ENCODE data around the gene ADIPOR2.

ADIPOR2 gene

DNA sequence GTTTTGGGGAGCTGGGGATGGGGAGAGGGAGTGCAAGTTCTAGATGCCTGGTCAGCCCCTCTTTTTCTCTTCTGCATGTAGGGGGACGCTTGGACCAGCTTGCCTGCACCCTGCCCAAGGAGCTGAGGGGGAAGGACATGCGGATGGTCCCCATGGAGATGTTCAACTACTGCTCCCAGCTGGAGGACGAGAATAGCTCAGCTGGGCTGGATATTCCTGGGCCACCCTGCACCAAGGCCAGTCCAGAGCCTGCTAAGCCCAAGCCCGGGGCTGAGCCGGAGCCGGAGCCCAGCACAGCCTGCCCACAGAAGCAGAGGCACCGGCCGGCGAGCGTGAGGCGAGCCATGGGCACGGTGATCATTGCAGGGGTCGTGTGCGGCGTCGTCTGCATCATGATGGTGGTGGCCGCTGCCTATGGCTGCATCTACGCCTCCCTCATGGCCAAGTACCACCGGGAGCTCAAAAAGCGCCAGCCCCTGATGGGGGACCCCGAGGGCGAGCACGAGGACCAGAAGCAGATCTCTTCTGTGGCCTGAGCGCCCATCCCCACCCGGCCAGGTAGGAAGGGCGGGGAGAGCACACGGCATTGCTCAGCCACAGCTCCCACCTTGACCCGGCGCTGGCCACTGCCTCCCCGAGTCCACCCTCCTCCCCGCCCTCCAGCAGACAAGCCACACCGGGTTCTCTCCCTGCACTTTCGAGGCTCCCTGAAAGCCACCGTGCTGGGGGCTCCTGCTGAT, 143.5 kb downstream of the ADIPOR2 start:
- no peak for DNase-seq

DNA sequence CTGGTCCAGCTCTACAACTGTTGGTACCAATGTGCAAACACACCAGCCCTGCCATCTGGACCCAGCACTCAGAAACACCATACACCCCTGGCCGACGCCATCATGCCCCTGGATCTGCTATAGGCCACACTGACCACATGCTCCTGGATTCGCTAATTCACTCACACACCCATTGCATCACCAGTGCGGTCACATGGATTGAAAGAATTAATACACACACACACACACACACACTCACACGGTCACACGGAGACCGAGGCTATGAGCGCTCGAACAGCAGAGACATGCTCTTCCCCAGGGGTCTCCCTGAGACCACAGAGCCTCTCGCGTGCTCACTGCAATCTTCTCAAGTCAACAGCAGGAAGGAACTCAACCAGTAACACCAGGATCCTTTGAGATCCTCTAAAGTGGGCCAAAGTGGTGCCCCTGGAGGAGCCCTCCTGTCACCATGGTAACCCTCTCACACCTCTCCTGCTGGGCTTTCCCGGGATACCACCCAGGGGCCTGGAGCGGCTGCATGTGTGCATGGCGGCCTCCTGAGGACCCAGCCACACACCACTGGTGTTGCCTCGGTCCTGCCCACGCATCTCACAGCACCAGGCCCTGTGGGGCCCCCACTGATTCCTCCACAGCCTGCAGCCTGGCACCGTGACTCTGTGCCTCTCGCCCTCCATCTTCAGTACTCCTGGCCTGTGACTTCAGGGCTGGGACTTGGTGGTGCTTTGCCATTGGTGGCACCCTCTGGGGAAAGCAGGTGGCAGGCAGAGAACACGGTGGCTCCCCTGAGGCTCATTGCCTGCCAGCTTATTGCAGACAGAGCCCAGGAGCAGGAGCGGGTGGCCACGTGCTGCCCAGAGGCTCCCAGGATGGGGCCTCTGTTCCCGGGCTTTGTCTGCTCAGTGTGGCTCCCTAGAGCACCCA, 144.6 kb downstream of the ADIPOR2 start:
- DNase-seq, result no peak

DNA sequence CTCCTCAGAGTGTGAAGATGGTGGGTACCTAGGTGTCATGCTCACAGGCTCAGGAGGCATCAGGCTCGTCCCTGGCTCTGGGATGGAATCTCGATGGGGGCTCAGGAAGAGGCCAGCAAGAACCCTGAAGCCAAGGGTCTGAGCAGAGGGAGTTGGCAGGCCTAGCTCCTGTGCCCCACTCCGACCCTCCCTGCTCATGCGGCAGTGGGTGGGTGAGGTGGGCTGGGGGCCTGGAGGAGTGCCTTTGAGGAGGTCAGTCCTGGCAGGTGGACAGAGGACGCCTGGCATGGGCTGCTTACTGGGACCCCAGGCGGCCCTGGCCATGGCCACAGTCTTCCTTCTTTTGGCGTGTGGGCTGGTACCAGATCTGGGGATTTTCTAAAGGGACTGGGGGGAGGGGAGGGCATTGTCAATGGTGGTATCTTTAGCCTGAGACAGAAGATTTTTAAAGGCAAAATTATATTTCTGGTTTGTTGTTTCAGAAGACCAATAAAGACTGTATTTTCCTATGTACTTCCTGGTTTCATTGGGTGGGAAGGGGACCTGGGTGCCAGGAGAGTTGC, 145.5 kb downstream of the ADIPOR2 start:
- no peak for DNase-seq

DNA sequence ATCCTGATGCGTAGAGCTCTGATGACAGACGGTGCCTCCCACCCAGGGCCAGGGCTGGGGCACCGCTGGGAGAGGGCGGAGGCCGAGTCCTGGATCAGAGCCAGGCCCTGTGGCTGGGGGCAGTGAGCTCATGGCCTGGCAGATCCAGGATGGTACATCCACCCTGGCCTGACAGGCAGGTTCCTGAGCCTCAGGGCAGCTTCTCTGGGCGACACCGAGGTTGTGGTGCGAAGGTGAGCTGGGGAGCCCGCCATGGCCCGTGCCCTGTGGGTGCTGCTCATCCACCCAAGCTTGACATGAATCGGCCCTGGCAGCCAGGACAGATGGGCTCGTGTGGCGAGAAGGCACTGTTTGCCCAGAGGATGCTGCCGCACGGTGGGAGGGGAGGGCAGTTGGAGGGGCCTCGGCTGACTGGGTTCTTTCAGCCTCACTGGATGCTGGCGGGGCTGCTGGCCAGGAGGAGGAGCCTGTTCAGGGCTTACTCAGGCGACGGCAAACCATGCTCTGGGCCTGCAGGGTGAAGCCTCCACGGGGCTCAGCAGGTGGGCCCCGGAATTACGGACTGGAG, 146.1 kb downstream of the ADIPOR2 start:
- no peak for DNase-seq

DNA sequence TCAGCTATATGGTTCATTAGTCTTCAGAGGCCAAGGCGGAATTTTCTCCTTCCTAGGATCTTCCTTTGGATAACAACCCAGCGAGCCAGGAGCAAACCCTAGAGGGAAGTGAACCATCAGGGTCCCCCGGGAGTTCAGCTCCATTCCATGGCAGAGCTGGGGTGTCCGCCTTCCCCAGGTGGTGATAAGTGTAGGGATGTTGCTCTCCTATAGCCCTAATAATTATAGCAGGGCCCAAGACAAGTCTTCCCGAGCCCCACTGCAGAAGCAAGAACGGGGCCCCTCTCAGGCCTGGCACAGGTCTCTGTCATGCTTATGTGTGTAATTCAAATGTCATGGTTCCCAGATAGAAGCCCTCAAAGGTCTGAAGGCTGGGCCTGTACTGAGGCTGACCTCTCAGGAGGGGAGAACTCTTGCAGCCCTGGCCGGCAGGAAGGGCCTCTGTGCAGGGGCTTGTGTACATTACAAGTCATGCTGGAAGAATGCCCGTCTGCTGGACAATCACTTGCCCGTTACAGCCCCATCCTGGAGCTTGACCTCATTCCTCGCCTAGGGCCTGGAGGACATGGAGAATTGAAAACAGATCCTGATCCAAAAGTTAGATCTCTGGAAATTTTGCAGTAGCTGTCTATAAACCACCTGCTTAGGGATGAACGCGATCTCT, 146.8 kb downstream of the ADIPOR2 start:
- no peak for DNase-seq
